Measurements from ENCODE around the gene KCNIP4. TPM values are rescaled to one million over a fixed set of nuclear protein-coding genes. Genes with fewer than 3 reads are reported as not detected.

Gene KCNIP4
- total and polyA plus RNA-seq, 2 of the 4 experiments (the other 2 are of a cell fraction): not detected

DNA sequence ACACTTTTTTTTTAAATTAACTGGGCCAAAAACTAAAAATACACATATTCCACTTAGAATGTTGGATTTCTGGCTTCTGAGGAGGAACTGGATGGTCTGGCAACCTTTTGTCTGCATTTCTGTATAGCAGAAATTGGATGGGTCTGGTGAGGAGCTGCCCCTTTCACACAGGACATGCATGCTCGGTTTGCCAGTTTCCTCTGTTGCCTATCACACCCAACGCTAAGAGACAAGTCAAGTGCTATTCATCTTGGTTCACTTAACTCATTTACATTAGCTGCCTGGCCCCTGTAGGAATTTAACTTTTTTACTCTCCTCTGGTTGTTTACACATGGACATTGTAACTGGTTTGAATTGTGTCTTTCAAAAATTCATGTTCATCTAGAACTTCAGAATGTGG lies 1052.6 kb downstream of the KCNIP4 start:
- ChIA-PET POLR2A (ENCODE audit: unreplicated experiment) (no interaction called here), CTCF (no interaction called here)
- no peak for TF ChIP-seq CHD1 (IDR thresholded peaks at IDR 0.05; ENCODE audit: low read depth, low read length)
- no peak for TF ChIP-seq CEBPB (IDR thresholded peaks at IDR 0.05; ENCODE audit: low read depth, low read length)
- no peak for TF ChIP-seq CTCF (conservative IDR thresholded peaks at IDR 0.05; ENCODE audit: low read depth, low read length)
- no peak for TF ChIP-seq RAD21 (IDR thresholded peaks at IDR 0.05; ENCODE audit: low read length)
- TF ChIP-seq RFX5 (IDR thresholded peaks at IDR 0.05; ENCODE audit: low read depth, low read length): no peak
- TF ChIP-seq BHLHE40 (IDR thresholded peaks at IDR 0.05; ENCODE audit: low read depth, low read length): no peak
- TF ChIP-seq, protein P1, sequence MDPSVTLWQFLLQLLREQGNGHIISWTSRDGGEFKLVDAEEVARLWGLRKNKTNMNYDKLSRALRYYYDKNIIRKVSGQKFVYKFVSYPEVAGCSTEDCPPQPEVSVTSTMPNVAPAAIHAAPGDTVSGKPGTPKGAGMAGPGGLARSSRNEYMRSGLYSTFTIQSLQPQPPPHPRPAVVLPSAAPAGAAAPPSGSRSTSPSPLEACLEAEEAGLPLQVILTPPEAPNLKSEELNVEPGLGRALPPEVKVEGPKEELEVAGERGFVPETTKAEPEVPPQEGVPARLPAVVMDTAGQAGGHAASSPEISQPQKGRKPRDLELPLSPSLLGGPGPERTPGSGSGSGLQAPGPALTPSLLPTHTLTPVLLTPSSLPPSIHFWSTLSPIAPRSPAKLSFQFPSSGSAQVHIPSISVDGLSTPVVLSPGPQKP (IDR thresholded peaks at IDR 0.05; ENCODE audit: borderline replicate concordance, low read depth, low read length): no peak
- Histone ChIP-seq H3K4me1 (ENCODE audit: control insufficient read depth, insufficient read depth, low read length) (no peaks in the 10 kb centered on the region), H3K18ac (ENCODE audit: low read depth, low read length) (no peak overlapping the region), H2BK20ac (ENCODE audit: low read depth, low read length) (no peak overlapping the region), H3K9ac (ENCODE audit: low read depth, low read length) (no peak overlapping the region), H3K79me1 (ENCODE audit: low read depth in 1 of 2, low read length in 2 of 2) (no peaks in the 10 kb centered on the region), H3K4me2 (ENCODE audit: low read depth, low read length) (no peak overlapping the region), H3K4me3 (ENCODE audit: insufficient read depth, low read depth, low read length) (no peak overlapping the region), H3K27ac (ENCODE audit: insufficient read depth, low read length) (no peak overlapping the region), H2BK5ac (ENCODE audit: low read depth, low read length, poor library complexity, severe bottlenecking) (no peak overlapping the region), H3K14ac (replicated peaks; ENCODE audit: low read depth, low read length) (no peak overlapping the region), H2AFZ (replicated peaks; ENCODE audit: low read length, poor library complexity) (no peak overlapping the region), H3K9me1 (ENCODE audit: insufficient read depth, low read length) (no peaks in the 10 kb centered on the region), H2BK15ac (ENCODE audit: low read depth, low read length) (no peak overlapping the region), H2AK9ac (replicated peaks; ENCODE audit: low read depth, low read length, poor library complexity) (no peak overlapping the region), H4K91ac (ENCODE audit: insufficient read depth, low read depth, low read length) (no peak overlapping the region), H3K36me3 (ENCODE audit: control insufficient read depth, insufficient read depth, low read length) (no peaks in the 10 kb centered on the region), H3K9me3 (ENCODE audit: control insufficient read depth, insufficient read depth, low read length) (peaks cover 3% of the 10 kb centered on the region), H3K27me3 (ENCODE audit: control insufficient read depth, insufficient read depth, low read length) (no peaks in the 10 kb centered on the region), H3K23ac (ENCODE audit: low read depth, low read length) (no peak overlapping the region), H2AK5ac (ENCODE audit: low read depth, low read length) (no peak overlapping the region), H3K4ac (ENCODE audit: low read depth, low read length) (no peak overlapping the region), H4K8ac (ENCODE audit: low read depth in 2 of 2, low read length in 2 of 2) (no peak overlapping the region), H4K20me1 (ENCODE audit: insufficient read depth, low read length) (no peaks in the 10 kb centered on the region), H2BK120ac (ENCODE audit: low read depth, low read length) (no peak overlapping the region), H4K5ac (ENCODE audit: low read depth, low read length) (no peak overlapping the region), H3K56ac (ENCODE audit: extremely low read depth, insufficient read depth, low read length) (no peak overlapping the region)
- DNase-seq: no peak
- in situ Hi-C loops (cut with MboI; ENCODE audit: low sequenced_read_pairs): no loop called here
- ATAC-seq (ENCODE audit: low read depth): no peak
- dilution Hi-C loops (cut with HindIII; ENCODE audit: low sequenced_read_pairs, unreplicated experiment): no loop called here
- WGBS, 2 experiments (ENCODE audit: extremely low coverage in 2 of 2, insufficient read length in 1 of 2): no CpG with 5 or more reads among the region's 2 CpGs
- intact Hi-C loops (cut with micrococcal nuclease): no loop called here
- BruUV-seq (replicated peaks): no TSS peak
